ENCODE measurements around the gene MTM1.
A peak's percentile ranks its signal among the peaks of the same experiment; 100 is the strongest.

The MTM1 gene

DNA sequence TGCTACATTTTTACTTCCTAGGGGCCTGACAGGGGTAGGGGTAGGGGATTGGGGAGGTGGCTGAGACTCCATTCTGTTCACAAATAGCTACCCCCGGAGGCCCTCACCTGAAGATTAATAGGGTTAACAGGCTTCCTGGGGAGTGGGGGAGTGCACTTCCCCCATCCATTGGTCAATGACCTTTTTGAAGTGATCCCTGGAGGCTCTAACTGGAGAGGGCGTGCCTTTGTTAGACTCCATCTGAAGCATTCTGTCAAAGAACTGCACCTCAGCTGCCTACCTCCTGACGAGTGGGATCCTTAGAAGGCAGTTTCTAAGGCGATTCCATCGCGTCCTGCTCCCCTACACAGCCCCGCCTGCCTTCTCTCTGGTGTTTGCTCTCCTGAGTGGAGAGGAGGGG lies 10.0 kb upstream of the MTM1 start:
- H3K27ac ChIP-seq, result no peak overlapping the region

DNA sequence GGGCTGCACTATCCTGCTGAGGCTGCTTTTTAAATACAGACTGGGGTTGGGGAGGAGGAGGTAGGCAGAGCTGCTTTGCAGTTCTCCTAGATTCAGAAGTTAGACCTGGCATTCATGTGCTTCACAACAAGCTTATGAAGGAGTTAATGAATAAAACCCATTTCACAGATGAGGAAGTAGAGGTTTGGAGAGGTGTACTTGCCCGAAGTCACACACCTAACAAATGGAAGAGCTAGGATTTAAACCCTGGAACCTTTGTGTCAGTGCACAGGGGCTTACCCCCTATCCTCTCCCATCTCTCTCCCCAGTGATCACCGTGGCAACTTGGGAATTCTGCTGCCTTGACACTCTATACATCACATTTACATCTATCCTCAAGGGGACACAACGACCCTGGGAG lies 3.6 kb upstream of the MTM1 start:
- TF ChIP-seq, protein P1, sequence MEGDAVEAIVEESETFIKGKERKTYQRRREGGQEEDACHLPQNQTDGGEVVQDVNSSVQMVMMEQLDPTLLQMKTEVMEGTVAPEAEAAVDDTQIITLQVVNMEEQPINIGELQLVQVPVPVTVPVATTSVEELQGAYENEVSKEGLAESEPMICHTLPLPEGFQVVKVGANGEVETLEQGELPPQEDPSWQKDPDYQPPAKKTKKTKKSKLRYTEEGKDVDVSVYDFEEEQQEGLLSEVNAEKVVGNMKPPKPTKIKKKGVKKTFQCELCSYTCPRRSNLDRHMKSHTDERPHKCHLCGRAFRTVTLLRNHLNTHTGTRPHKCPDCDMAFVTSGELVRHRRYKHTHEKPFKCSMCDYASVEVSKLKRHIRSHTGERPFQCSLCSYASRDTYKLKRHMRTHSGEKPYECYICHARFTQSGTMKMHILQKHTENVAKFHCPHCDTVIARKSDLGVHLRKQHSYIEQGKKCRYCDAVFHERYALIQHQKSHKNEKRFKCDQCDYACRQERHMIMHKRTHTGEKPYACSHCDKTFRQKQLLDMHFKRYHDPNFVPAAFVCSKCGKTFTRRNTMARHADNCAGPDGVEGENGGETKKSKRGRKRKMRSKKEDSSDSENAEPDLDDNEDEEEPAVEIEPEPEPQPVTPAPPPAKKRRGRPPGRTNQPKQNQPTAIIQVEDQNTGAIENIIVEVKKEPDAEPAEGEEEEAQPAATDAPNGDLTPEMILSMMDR (conservative IDR thresholded peaks at IDR 0.05), result no peak
- H3K27ac ChIP-seq, result no peak overlapping the region

More for the DNA sequence above, 10.0 kb upstream of the MTM1 start:
- TF ChIP-seq, protein P1 (conservative IDR thresholded peaks at IDR 0.05), result no peak

DNA sequence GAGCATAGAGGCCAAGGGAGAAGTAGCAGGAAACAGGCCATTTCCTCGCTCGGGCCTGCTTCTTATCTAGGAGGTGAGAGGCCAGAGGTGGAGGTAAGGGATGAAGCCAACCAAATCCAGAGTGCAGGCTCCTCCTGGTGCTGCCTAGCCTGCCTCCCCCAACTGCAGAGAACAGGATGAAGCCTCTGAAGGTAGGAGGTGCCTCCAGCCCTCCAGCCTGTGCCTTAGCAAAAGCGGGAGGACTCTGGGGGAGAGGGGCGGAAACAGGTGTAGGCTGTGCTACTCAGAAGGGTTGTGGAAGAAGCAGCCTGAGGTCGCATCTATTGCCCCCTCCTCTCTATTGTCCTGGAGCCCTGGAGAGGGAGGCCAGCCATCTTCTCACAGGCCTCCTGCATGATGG lies 2.9 kb upstream of the MTM1 start:
- no peak overlapping the region for H3K27ac ChIP-seq
- TF ChIP-seq, protein P1 (conservative IDR thresholded peaks at IDR 0.05), result no peak

DNA sequence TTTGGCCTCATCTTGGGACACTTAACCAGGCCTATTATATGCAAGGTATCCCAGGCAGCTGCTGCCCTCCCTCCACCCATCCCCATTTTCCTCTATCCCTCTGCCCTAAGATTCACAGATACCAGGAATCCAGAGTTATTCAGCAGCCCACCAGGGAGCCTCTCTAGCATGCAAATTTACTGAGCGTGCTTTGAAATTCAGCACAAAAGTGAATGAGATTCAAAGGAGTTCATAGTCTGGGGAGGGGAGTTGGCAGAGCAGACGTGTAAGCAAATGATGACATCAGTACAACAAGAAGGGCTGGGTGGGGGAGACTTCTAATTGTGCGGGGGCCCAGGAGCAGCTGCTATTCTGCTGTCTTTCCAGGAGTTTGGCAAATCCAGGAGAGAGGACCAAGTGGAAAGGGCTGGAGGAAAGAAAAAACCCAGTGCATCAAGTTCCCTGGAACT lies 1.7 kb upstream of the MTM1 start:
- TF ChIP-seq, protein P1 (conservative IDR thresholded peaks at IDR 0.05), result no peak
- H3K27ac ChIP-seq, result no peak overlapping the region

DNA sequence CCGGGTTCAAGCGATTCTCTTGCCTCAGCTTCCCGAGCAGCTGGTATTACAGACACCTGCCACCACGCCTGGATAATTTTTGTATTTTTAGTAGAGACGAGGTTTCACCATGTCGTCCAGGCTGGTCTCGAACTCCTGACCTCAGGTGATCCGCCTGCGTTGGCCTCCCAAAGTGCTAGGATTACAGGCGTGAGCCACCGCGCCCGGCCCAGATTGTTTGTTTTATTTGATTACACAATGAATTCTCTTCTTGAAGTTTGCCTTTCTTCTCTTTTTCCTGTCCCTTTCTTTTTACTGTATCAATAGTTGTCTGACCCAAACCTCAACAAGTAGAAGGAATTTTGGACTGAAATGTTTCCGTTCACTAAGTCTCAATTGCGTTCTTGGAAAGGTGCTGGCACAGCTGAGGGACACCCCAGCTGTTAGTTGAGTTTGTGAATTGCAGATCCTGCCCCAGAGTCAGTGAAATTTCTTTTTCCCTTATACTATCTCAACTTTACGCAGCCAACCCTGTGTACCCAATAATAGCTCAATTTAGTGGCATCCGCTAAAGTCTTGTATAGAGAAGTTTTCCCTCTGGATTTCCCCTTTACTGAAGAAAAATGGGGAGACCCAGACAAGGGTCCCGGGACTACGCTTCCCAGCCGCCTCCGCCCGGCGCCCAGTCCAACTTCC lies 639 bp upstream of the MTM1 start:
- H3K27ac ChIP-seq, result no peak overlapping the region
- TF ChIP-seq, protein P1 (conservative IDR thresholded peaks at IDR 0.05), result no peak

DNA sequence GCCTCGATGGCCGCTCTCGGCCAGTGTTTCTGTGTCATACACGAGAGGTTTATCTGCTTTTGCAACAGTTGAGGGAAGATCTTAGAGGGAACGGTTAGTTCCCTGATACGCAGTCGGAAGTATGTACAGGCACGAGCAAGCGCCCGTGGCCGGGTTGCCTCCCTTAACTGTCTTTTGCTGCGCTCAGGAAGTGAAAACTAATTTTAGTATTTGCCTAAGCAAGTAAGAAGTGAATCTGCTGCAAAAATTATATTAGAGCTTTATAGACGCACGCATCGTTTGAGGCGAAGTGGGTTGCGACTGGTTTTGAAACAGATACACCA lies 695 bp downstream of the MTM1 start:
- peak overlapping the region; percentile 72 for H3K27ac ChIP-seq
- TF ChIP-seq, protein P1 (conservative IDR thresholded peaks at IDR 0.05), result no peak

DNA sequence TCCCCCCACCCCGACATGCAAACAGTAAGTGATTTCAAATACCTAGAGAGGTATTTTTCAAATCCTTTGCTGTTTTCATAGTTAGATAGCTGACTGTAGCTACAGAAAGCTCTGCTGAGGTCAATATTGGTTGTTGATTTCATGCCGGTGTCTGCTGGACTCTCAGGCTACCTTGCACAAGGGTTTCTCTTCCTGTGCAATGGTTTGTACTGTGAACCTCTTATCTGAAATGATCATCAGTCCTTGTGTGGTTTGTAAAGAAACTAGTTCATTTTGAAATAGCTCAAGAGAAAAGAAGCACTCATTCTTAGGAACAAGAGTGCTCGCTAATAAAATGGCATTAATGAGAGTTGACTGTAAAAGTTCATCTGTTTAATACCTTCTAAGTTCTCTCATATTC lies 2.1 kb downstream of the MTM1 start:
- peak overlapping the region; percentile 72 for H3K27ac ChIP-seq
- TF ChIP-seq, protein P1 (conservative IDR thresholded peaks at IDR 0.05), result no peak
